GM21528 (cell line): Measurements from ENCODE around the gene GRIN2D.
A peak's percentile ranks its signal among the peaks of the same experiment; 100 is the strongest.

Source experiments
- ATAC-seq: cut with Tn5 transposase; IDR thresholded peaks from one replicate; pipeline ENCODE4 v1.9.1; 2021; ENCODE audit warnings: mild to moderate bottlenecking, moderate library complexity; ENCODE audit not compliant: unreplicated experiment, low FRiP score

Gene GRIN2D

GRCh38 chr19:48393559-48394330, at the start of gene GRIN2D:
GRIN2D (plus strand) TSS chr19:48393668; CDS start chr19:48398393, 4,725 bp downstream.
- ATAC-seq = no peak

DNA sequence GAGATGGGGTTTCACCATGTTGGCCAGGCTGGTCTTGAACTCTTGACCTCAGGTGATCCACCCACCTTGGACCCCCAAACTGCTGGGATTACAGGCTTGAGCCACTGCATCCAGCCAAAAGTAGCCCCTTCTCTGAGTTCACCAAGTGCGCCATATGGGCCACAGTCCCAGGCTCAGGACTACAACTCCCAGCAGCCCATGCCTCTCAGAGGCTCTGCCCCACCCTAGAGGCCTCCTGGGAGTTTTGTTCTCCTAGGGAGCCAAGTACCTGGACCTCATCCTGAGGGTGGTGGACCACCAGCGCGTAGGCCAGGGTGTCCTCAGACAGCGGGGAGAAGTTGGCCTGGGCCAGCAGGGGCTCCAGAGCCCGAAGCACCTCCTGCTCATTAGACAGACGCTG, 48.6 kb upstream of the GRIN2D start:
- no peak for ATAC-seq

DNA sequence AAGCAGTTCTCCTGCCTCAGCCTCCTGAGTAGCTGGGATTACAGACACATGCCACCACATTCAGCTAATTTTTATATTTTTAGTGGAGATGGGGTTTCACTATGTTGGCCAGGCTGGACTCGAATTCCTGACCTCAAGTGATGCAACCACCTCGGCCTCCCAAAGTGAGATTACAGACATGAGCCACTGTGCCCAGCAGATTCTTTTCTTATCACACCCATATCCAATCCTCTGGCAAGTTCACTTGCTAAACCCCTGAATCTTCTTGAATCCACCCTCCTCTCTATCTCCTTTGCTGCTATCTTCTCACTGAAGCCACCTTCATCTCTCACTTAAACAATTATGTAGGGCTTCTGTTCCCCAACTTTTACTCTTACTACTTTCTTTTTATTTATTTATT, 47.3 kb upstream of the GRIN2D start:
- no peak for ATAC-seq

GRCh38 chr19:48348045-48348444, 45.4 kb upstream of the GRIN2D start:
- no peak for ATAC-seq

- ATAC-seq = no peak
These were observed 44.7 kb upstream of the GRIN2D start for GRCh38 chr19:48348737-48349136.

DNA sequence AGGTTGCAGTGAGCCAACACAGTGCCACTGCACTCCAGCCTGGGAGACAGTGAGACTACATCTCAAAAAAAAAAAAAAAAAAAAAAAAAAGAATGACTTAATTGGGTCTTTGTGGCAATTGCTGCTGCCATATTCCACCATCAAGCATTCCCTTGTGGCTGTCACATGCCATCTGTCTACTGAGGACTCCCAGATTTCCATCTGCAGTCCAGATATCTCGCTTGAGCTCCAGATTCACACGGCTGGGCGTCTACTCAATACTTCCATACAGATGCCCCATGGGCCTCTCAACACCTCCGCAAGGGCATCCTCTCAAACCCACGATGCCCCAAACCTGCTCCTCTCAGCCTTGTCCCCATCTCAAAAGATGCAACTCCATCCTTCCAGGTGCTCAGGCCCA, 42.6 kb upstream of the GRIN2D start:
- no peak for ATAC-seq

GRCh38 chr19:48351341-48351752, 42.1 kb upstream of the GRIN2D start:
- ATAC-seq = no peak

DNA sequence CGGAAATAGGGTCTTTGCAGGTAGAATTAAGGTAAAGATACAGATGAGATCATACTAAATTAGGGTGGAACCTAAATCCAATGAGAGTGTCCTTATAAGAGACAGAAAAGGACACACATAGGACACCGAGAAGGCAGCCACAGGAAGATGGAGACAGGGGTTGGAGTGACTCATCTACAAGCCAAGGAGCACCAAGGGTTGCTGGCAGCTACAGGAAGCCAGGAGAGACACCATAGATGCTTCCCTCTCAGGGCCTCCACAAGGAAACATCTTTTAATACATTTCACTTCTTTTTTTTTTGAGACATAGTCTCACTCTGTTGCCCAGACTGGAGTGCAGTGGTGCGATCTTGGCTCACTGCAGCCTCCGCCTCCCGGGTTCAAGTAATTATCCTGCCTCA, 39.8 kb upstream of the GRIN2D start:
- no peak for ATAC-seq

GRCh38 chr19:48354332-48354992, 39.0 kb upstream of the GRIN2D start:
- ATAC-seq = no peak

- ATAC-seq = no peak
These were observed 38.0 kb upstream of the GRIN2D start for GRCh38 chr19:48355365-48355954.

GRCh38 chr19:48359123-48359522, 34.3 kb upstream of the GRIN2D start:
- no peak for ATAC-seq

- no peak for ATAC-seq
These were observed 31.6 kb upstream of the GRIN2D start for GRCh38 chr19:48361912-48362311.

GRCh38 chr19:48362716-48363499, 30.6 kb upstream of the GRIN2D start:
- ATAC-seq = peak; percentile 49

GRCh38 chr19:48363500-48363809, 30.0 kb upstream of the GRIN2D start:
- ATAC-seq = peak; percentile 29

DNA sequence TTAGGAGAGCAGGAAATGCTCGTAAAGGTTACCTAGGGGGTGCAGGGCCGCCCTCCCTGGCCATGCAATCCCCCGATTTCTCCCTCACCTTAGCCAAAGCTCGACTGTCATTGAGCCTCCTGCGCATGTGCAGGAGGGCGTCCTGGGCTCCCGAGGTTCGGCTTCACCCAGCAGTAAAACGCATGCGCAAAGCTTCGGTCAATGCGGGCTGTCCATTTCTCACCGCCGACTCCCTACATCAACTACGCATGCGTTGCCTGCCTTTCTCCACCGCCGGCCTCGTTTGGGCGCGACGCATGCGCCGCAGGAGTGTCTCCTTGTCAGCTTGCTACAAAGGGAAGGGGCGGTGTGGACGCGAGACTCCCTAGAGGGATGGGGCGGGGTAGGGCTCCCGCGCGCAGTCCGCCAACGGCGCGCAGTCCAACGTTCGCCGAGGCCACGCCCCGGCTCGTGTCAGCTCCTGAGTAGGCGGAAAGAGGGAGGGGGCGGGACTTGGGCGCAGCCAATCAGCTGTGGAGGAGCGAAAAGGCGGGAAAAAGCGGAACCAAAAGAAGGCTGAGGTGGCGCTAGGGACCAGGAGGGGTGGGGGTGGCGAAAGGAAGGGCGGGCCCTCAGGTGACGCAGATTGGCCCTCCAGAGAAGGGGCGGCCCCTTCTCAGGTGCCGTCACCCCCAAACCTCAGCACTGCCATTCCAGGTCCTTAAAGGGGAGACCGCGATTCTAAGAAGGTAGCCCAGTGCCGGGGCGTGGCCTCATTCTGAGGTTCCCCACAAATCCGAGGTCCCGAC, 29.5 kb upstream of the GRIN2D start, which contains the start of the genes SYNGR4 and TMEM143:
SYNGR4 (plus strand) TSS at position 558 of the 788 bp plus-strand sequence. CDS start 1,476 bp downstream, outside the sequence.
TMEM143 (minus strand) TSS at position 131 of the 788 bp plus-strand sequence; CDS start at position 111, 20 bp downstream.
- peak; percentile 72 for ATAC-seq

GRCh38 chr19:48364598-48365348, 28.7 kb upstream of the GRIN2D start:
- no peak for ATAC-seq

GRCh38 chr19:48365602-48366001, 27.9 kb upstream of the GRIN2D start:
- no peak for ATAC-seq

DNA sequence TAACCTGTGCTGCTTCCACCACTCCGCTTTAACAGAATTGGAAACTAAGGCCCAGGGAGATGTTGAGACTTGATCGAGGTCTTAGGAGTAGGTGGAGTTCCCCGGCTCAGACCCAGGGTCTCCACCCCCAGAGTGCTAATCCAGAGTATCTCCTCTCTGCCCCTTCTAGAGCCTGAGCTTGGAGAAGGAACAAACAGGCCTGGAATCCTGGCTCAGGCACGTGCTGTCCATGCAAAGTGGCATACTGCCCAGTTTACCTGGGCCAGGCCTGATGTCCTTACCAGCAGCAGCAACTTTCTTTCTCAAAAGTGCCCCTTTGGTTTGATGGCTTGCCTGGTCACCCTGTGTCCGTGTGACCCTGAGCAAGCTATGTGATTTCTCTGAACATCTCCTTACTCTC, 25.6 kb upstream of the GRIN2D start:
- no peak for ATAC-seq

DNA sequence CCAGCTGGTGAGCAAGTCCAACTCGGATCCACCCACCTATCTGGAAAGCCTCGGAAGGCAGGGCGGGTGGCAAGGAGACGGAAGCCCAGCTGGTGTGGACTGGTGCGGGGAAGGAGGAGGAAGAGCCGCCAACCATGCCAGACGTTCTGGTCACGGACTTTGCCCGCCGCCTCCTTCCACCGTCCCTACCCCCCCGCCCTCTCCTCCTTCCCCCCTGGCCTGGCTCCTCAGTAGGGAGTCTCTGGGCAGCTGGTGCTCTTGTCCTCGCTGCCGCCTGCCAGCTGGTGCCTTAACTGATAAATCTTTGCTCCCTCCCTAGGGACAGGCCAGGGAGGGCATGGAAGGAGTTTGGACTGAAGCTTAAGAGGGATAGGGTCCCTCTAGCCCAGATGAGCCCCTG, 24.5 kb upstream of the GRIN2D start:
- no peak for ATAC-seq
